GM20000 (cell line): ENCODE results near the gene EXOC6B.

Source experiments
- DNase-seq: peaks from one replicate; pipeline ENCODE4 v3.0.0; 2012; ENCODE audit warnings: low spot score
- CTCF ChIP-seq: IDR thresholded peaks from 2 replicates; pipeline ENCODE4 v1.5.1; 2012; ENCODE audit warnings: mild to moderate bottlenecking, control low read depth; ENCODE audit errors: extremely low read depth, missing control alignments

EXOC6B gene

GRCh38 chr2:72803626-72804320 lies 22.1 kb downstream of the EXOC6B start:
- DNase-seq = no peak
- no peak for TF ChIP-seq CTCF

GRCh38 chr2:72803151-72803550 lies 22.7 kb downstream of the EXOC6B start:
- TF ChIP-seq CTCF = no peak
- DNase-seq = no peak

- TF ChIP-seq CTCF = no peak
- DNase-seq = no peak
Observed at GRCh38 chr2:72800492-72800891, 25.3 kb downstream of the EXOC6B start.

DNA sequence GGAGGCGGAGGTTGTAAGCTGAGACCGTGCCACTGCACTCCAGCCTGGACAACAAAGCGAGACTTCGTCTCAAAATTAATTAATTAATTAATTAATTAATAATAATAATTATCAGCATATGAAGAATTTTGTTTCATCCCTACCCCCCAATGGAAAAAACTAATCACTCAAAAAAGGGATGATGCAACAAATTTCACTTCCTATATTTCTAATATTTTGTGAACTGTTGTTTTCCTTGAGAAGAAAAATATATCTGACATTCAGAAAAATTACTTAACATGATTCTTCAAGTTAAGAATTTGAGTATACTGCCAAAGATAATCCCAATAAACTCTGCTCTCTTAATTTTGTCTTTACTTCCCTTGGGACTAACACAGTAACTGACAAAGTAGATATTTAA lies 28.1 kb downstream of the EXOC6B start:
- TF ChIP-seq CTCF = no peak
- no peak for DNase-seq

DNA sequence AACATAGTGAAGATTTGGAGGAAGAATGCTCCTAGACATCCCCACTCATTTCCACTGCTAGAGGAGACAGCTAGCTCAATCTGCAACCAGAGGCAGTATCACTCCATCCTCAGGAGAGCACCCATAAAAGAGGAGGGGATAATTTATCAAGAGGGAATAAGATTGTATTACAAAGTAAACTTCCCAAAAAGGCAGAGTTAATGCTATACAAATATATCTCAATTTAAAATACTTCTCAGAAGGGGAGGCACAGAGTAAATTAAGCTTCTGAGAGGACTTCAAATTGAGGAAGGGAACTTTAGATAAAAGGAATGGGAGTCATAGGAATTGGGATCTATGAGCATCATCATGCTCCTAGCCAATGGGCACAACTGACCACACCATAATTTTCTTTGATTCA lies 29.1 kb downstream of the EXOC6B start:
- TF ChIP-seq CTCF = no peak

GRCh38 chr2:72794572-72794971 lies 31.3 kb downstream of the EXOC6B start:
- DNase-seq = no peak
- no peak for TF ChIP-seq CTCF

More for the DNA sequence above, 29.1 kb downstream of the EXOC6B start:
- DNase-seq = no peak

- no peak for DNase-seq
- no peak for TF ChIP-seq CTCF
Observed at GRCh38 chr2:72793798-72794440, 31.9 kb downstream of the EXOC6B start.
